HEK293 (cell line): ENCODE measurements around the gene R3HDM4.
A peak's percentile ranks its signal among the peaks of the same experiment; 100 is the strongest.

Source experiments
- CTCF ChIA-PET: fragments of 350-600 bp; formaldehyde crosslinking; extraction: SDS; loops from one replicate; lab custom pipeline; 2021; ENCODE audit warnings: antibody characterized with exemption; lab: Yijun Ruan, JAX
- POLR2A ChIA-PET: fragments of 300-600 bp; formaldehyde crosslinking; extraction: SDS; loops from one replicate; lab custom pipeline; 2020; ENCODE audit warnings: antibody characterized with exemption, inconsistent platforms; lab: Yijun Ruan, JAX
- H3K27ac ChIP-seq: fragments of 200-500 bp; sonication (Bioruptor generic); 2 replicates; pipeline ENCODE4 v1.5.1; 2014; ENCODE audit warnings: low read depth, low read length, control low read depth, inconsistent platforms; ENCODE audit errors: extremely low read depth
- H3K36me3 ChIP-seq, 2 experiments: fragments of 200-500 bp in 1 of 2; sonication (Bioruptor generic) in 1 of 2; 1 replicate in 1 of 2; 2 replicates in 1 of 2; pipeline ENCODE4 v1.5.1; 2014 to 2017; ENCODE audit warnings: inconsistent platforms in 2 of 2, low read length in 2 of 2; ENCODE audit not compliant: control insufficient read depth in 2 of 2, insufficient read depth in 1 of 2
- H3K4me1 ChIP-seq: fragments of 200-500 bp; sonication (Bioruptor generic); 2 replicates; pipeline ENCODE4 v1.5.1; 2014; ENCODE audit warnings: mild to moderate bottlenecking, low read length, inconsistent platforms; ENCODE audit not compliant: control insufficient read depth, insufficient read depth
- H3K4me3 ChIP-seq: 2 replicates; pipeline ENCODE4 v1.5.1; 2011; ENCODE audit warnings: low read depth, mild to moderate bottlenecking, control low read depth, low read length, moderate library complexity
- H3K9me3 ChIP-seq: fragments of 200-500 bp; sonication (Bioruptor generic); 2 replicates; pipeline ENCODE4 v1.5.1; 2014; ENCODE audit warnings: low read depth, low read length, inconsistent platforms; ENCODE audit not compliant: control insufficient read depth, insufficient read depth
- BCL11B ChIP-seq: fragments of 450-650 bp; formaldehyde crosslinking; IDR thresholded peaks from 2 replicates; pipeline ENCODE4 v1.5.1; 2016; ENCODE audit warnings: low read depth, missing biosample characterization, missing genetic modification characterization
- EGR2 ChIP-seq: fragments of 450-650 bp; formaldehyde crosslinking; IDR thresholded peaks from 2 replicates; pipeline ENCODE4 v1.5.1; 2016; ENCODE audit warnings: low read depth, missing biosample characterization, missing genetic modification characterization
- IKZF3 ChIP-seq: fragments of 450-650 bp; IDR thresholded peaks from 2 replicates; pipeline ENCODE4 v1.5.0; 2018; ENCODE audit warnings: missing biosample characterization, mild to moderate bottlenecking, missing genetic modification characterization, moderate library complexity
- KLF1 ChIP-seq: fragments of 450-650 bp; formaldehyde crosslinking; IDR thresholded peaks from 2 replicates; pipeline ENCODE4 v1.5.1; 2016; ENCODE audit warnings: missing biosample characterization, missing genetic modification characterization
- MEIS1 ChIP-seq: sonication (generic); formaldehyde crosslinking; IDR thresholded peaks from 2 replicates; pipeline ENCODE4 v1.8.1; 2022; ENCODE audit warnings: missing genetic modification reagents, mild to moderate bottlenecking, borderline replicate concordance
- SCRT1 ChIP-seq: fragments of 450-650 bp; formaldehyde crosslinking; IDR thresholded peaks from 2 replicates; pipeline ENCODE4 v1.5.1; 2016; ENCODE audit warnings: missing biosample characterization, missing genetic modification characterization, borderline replicate concordance
- YY2 ChIP-seq: fragments of 450-650 bp; formaldehyde crosslinking; IDR thresholded peaks from 2 replicates; pipeline ENCODE4 v1.5.1; 2016; ENCODE audit warnings: missing biosample characterization, missing genetic modification characterization
- ZBTB1 ChIP-seq: fragments of 450-650 bp; formaldehyde crosslinking; IDR thresholded peaks from 2 replicates; pipeline ENCODE4 v1.5.1; 2016; ENCODE audit warnings: missing biosample characterization, missing genetic modification characterization
- ZFHX2 ChIP-seq: fragments of 450-650 bp; formaldehyde crosslinking; conservative IDR thresholded peaks from 2 replicates; pipeline ENCODE4 v1.5.1; 2016; ENCODE audit warnings: missing biosample characterization, missing genetic modification characterization
- ZFP41 ChIP-seq: fragments of 450-650 bp; formaldehyde crosslinking; IDR thresholded peaks from 2 replicates; pipeline ENCODE4 v1.5.1; 2016; ENCODE audit warnings: missing biosample characterization, missing genetic modification characterization, borderline replicate concordance
- ZIC2 ChIP-seq: fragments of 450-650 bp; formaldehyde crosslinking; IDR thresholded peaks from 2 replicates; pipeline ENCODE4 v1.5.1; 2016; ENCODE audit warnings: missing biosample characterization, missing genetic modification characterization
- ZNF121 ChIP-seq: fragments of 450-650 bp; formaldehyde crosslinking; IDR thresholded peaks from 2 replicates; pipeline ENCODE4 v1.5.1; 2016; ENCODE audit warnings: missing biosample characterization, missing genetic modification characterization
- ZNF132 ChIP-seq: fragments of 450-650 bp; formaldehyde crosslinking; IDR thresholded peaks from 2 replicates; pipeline ENCODE4 v1.5.1; 2017; ENCODE audit warnings: missing biosample characterization, missing genetic modification characterization, borderline replicate concordance
- ZNF133 ChIP-seq: fragments of 450-650 bp; formaldehyde crosslinking; IDR thresholded peaks from 2 replicates; pipeline ENCODE4 v1.5.1; 2016; ENCODE audit warnings: missing biosample characterization, missing genetic modification characterization
- ZNF175 ChIP-seq: fragments of 450-650 bp; formaldehyde crosslinking; IDR thresholded peaks from 2 replicates; pipeline ENCODE4 v1.5.1; 2016; ENCODE audit warnings: missing biosample characterization, missing genetic modification characterization
- ZNF19 ChIP-seq: fragments of 450-650 bp; formaldehyde crosslinking; IDR thresholded peaks from 2 replicates; pipeline ENCODE4; 2016; ENCODE audit warnings: missing biosample characterization, missing genetic modification characterization, low read depth
- ZNF37A ChIP-seq: fragments of 450-650 bp; IDR thresholded peaks from 2 replicates; pipeline ENCODE4 v1.5.1; 2018; ENCODE audit warnings: missing biosample characterization, missing genetic modification characterization
- ZNF514 ChIP-seq: fragments of 450-650 bp; formaldehyde crosslinking; IDR thresholded peaks from 2 replicates; pipeline ENCODE4 v1.5.1; 2016; ENCODE audit warnings: missing biosample characterization, missing genetic modification characterization
- ZSCAN23 ChIP-seq: fragments of 450-650 bp; formaldehyde crosslinking; IDR thresholded peaks from 2 replicates; pipeline ENCODE4 v1.5.1; 2016; ENCODE audit warnings: missing biosample characterization, missing genetic modification characterization
- TF ChIP-seq, protein P1 (sequence below): fragments of 450-650 bp; formaldehyde crosslinking; IDR thresholded peaks from 2 replicates; pipeline ENCODE4 v1.5.1; 2016; ENCODE audit warnings: missing biosample characterization, missing genetic modification characterization
- TF ChIP-seq, protein P2 (sequence below): fragments of 450-650 bp; formaldehyde crosslinking; IDR thresholded peaks from 2 replicates; pipeline ENCODE4 v1.5.1; 2017; ENCODE audit warnings: missing biosample characterization, mild to moderate bottlenecking, missing genetic modification characterization, moderate library complexity
- TF ChIP-seq, protein P3 (sequence below): fragments of 450-650 bp; formaldehyde crosslinking; IDR thresholded peaks from 2 replicates; pipeline ENCODE4 v1.5.1; 2016; ENCODE audit warnings: missing biosample characterization, missing genetic modification characterization
- TF ChIP-seq, protein P4 (sequence below): fragments of 450-650 bp; formaldehyde crosslinking; IDR thresholded peaks from 2 replicates; pipeline ENCODE4 v1.5.1; 2016; ENCODE audit warnings: missing biosample characterization, missing genetic modification characterization
- TF ChIP-seq, protein P5 (sequence below): fragments of 450-650 bp; formaldehyde crosslinking; IDR thresholded peaks from 2 replicates; pipeline ENCODE4 v1.5.1; 2016; ENCODE audit warnings: missing biosample characterization, missing genetic modification characterization

Gene R3HDM4

GRCh38 chr19:958967-959855 is 46.2 kb upstream of the R3HDM4 start:
- Histone ChIP-seq H3K9me3 (no peaks in the 10 kb centered on the region), H3K4me1 (no peaks in the 10 kb centered on the region)
- POLR2A ChIA-PET: no interaction called here
- TF ChIP-seq ZNF37A (tag by site-specific recombination): no peak
- TF ChIP-seq ZNF132: no peak
- TF ChIP-seq ZNF19 (tag by site-specific recombination): no peak
- TF ChIP-seq, protein P1, sequence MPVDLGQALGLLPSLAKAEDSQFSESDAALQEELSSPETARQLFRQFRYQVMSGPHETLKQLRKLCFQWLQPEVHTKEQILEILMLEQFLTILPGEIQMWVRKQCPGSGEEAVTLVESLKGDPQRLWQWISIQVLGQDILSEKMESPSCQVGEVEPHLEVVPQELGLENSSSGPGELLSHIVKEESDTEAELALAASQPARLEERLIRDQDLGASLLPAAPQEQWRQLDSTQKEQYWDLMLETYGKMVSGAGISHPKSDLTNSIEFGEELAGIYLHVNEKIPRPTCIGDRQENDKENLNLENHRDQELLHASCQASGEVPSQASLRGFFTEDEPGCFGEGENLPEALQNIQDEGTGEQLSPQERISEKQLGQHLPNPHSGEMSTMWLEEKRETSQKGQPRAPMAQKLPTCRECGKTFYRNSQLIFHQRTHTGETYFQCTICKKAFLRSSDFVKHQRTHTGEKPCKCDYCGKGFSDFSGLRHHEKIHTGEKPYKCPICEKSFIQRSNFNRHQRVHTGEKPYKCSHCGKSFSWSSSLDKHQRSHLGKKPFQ (tag by site-specific recombination): peak; percentile 59; the same call in 1 of the 2 replicates
- TF ChIP-seq, protein P2, sequence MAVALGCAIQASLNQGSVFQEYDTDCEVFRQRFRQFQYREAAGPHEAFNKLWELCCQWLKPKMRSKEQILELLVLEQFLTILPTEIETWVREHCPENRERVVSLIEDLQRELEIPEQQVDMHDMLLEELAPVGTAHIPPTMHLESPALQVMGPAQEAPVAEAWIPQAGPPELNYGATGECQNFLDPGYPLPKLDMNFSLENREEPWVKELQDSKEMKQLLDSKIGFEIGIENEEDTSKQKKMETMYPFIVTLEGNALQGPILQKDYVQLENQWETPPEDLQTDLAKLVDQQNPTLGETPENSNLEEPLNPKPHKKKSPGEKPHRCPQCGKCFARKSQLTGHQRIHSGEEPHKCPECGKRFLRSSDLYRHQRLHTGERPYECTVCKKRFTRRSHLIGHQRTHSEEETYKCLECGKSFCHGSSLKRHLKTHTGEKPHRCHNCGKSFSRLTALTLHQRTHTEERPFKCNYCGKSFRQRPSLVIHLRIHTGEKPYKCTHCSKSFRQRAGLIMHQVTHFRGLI: peak; percentile 56; the same call in 1 of the 2 replicates
- TF ChIP-seq ZSCAN23: no peak
- no peak for TF ChIP-seq ZBTB1
- TF ChIP-seq, protein P3, sequence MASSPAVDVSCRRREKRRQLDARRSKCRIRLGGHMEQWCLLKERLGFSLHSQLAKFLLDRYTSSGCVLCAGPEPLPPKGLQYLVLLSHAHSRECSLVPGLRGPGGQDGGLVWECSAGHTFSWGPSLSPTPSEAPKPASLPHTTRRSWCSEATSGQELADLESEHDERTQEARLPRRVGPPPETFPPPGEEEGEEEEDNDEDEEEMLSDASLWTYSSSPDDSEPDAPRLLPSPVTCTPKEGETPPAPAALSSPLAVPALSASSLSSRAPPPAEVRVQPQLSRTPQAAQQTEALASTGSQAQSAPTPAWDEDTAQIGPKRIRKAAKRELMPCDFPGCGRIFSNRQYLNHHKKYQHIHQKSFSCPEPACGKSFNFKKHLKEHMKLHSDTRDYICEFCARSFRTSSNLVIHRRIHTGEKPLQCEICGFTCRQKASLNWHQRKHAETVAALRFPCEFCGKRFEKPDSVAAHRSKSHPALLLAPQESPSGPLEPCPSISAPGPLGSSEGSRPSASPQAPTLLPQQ (tag by site-specific recombination): no peak
- peak; percentile 91 for TF ChIP-seq ZNF121
- no peak for TF ChIP-seq ZIC2 (tag by site-specific recombination)
- TF ChIP-seq ZNF514 (tag by site-specific recombination): no peak
- TF ChIP-seq BCL11B: no peak
- TF ChIP-seq ZNF175: no peak
- TF ChIP-seq MEIS1 (CRISPR knock-in tag): no peak
- TF ChIP-seq SCRT1: no peak
- TF ChIP-seq, protein P4, sequence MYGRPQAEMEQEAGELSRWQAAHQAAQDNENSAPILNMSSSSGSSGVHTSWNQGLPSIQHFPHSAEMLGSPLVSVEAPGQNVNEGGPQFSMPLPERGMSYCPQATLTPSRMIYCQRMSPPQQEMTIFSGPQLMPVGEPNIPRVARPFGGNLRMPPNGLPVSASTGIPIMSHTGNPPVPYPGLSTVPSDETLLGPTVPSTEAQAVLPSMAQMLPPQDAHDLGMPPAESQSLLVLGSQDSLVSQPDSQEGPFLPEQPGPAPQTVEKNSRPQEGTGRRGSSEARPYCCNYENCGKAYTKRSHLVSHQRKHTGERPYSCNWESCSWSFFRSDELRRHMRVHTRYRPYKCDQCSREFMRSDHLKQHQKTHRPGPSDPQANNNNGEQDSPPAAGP: peak; percentile 42; the same call in 1 of the 2 replicates
- TF ChIP-seq EGR2: peak; percentile 83
- no peak for TF ChIP-seq ZFP41 (tag by site-specific recombination)
- TF ChIP-seq IKZF3 (tag by site-specific recombination): no peak
- TF ChIP-seq, protein P5, sequence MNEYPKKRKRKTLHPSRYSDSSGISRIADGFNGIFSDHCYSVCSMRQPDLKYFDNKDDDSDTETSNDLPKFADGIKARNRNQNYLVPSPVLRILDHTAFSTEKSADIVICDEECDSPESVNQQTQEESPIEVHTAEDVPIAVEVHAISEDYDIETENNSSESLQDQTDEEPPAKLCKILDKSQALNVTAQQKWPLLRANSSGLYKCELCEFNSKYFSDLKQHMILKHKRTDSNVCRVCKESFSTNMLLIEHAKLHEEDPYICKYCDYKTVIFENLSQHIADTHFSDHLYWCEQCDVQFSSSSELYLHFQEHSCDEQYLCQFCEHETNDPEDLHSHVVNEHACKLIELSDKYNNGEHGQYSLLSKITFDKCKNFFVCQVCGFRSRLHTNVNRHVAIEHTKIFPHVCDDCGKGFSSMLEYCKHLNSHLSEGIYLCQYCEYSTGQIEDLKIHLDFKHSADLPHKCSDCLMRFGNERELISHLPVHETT (tag by site-specific recombination): no peak
- TF ChIP-seq YY2 (tag by site-specific recombination): no peak
- peak; percentile 90 for TF ChIP-seq ZFHX2
- TF ChIP-seq ZNF133: no peak
- peak; percentile 53; the same call in 1 of the 2 replicates for TF ChIP-seq KLF1 (tag by site-specific recombination)
- TF ChIP-seq, all 188 proteins: peak for 7
- CTCF ChIA-PET: interaction anchor here (0.6 to 0.9 kb wide), 2 partner anchors 15 to 23 kb away, joined by 3 read pairs; no protein-coding TSS in a partner anchor
- H3K27ac ChIP-seq: no peak overlapping the region
- no peak overlapping the region for H3K4me3 ChIP-seq
- peaks cover 0 to 25% of the 10 kb centered on the region in 2 experiments; a peak in 1 of 3 replicates for H3K36me3 ChIP-seq
